Measurements from ENCODE around the gene TMEM132C.

Gene TMEM132C

GRCh38 chr12:128595609-128596008, 328.6 kb downstream of the TMEM132C start:
- TF ChIP-seq TAF1 (IDR thresholded peaks at IDR 0.05; ENCODE audit: borderline replicate concordance, insufficient read depth, low read length) (no peak), FOXP2 (optimal IDR thresholded peaks at IDR 0.05; ENCODE audit: borderline replicate concordance, extremely low read depth, extremely low read length, insufficient read depth) (no peak), POLR2AphosphoS5 (IDR thresholded peaks at IDR 0.05; ENCODE audit: low read depth, low read length) (no peak), SIN3A (IDR thresholded peaks at IDR 0.05; ENCODE audit: borderline replicate concordance, insufficient read depth, low read length) (no peak), REST (IDR thresholded peaks at IDR 0.05; ENCODE audit: insufficient read depth in 1 of 2, low read depth in 2 of 2, low read length in 2 of 2) (no peak)

- TF ChIP-seq TAF1 (IDR thresholded peaks at IDR 0.05; ENCODE audit: borderline replicate concordance, insufficient read depth, low read length): no peak
- no peak for TF ChIP-seq SIN3A (IDR thresholded peaks at IDR 0.05; ENCODE audit: borderline replicate concordance, insufficient read depth, low read length)
- no peak for TF ChIP-seq FOXP2 (optimal IDR thresholded peaks at IDR 0.05; ENCODE audit: borderline replicate concordance, extremely low read depth, extremely low read length, insufficient read depth)
- no peak for TF ChIP-seq POLR2AphosphoS5 (IDR thresholded peaks at IDR 0.05; ENCODE audit: low read depth, low read length)
- TF ChIP-seq REST (IDR thresholded peaks at IDR 0.05; ENCODE audit: insufficient read depth in 1 of 2, low read depth in 2 of 2, low read length in 2 of 2): no peak
Measured at GRCh38 chr12:128600886-128601285, 333.9 kb downstream of the TMEM132C start.

GRCh38 chr12:128603573-128604115, 336.7 kb downstream of the TMEM132C start:
- TF ChIP-seq TAF1 (IDR thresholded peaks at IDR 0.05; ENCODE audit: borderline replicate concordance, insufficient read depth, low read length): no peak
- TF ChIP-seq SIN3A (IDR thresholded peaks at IDR 0.05; ENCODE audit: borderline replicate concordance, insufficient read depth, low read length): no peak
- no peak for TF ChIP-seq FOXP2 (optimal IDR thresholded peaks at IDR 0.05; ENCODE audit: borderline replicate concordance, extremely low read depth, extremely low read length, insufficient read depth)
- no peak for TF ChIP-seq POLR2AphosphoS5 (IDR thresholded peaks at IDR 0.05; ENCODE audit: low read depth, low read length)
- no peak for TF ChIP-seq REST (IDR thresholded peaks at IDR 0.05; ENCODE audit: insufficient read depth in 1 of 2, low read depth in 2 of 2, low read length in 2 of 2)

GRCh38 chr12:128606051-128606450, 339.1 kb downstream of the TMEM132C start:
- TF ChIP-seq FOXP2 (optimal IDR thresholded peaks at IDR 0.05; ENCODE audit: borderline replicate concordance, extremely low read depth, extremely low read length, insufficient read depth): peak; percentile 39
- peak in 1 of 2 experiments; percentile 50; a peak in 1 of 4 replicates for TF ChIP-seq REST (IDR thresholded peaks at IDR 0.05; ENCODE audit: insufficient read depth in 1 of 2, low read depth in 2 of 2, low read length in 2 of 2)
- TF ChIP-seq SIN3A (IDR thresholded peaks at IDR 0.05; ENCODE audit: borderline replicate concordance, insufficient read depth, low read length): no peak
- no peak for TF ChIP-seq POLR2AphosphoS5 (IDR thresholded peaks at IDR 0.05; ENCODE audit: low read depth, low read length)
- no peak for TF ChIP-seq TAF1 (IDR thresholded peaks at IDR 0.05; ENCODE audit: borderline replicate concordance, insufficient read depth, low read length)
